Endothelial cell (in vitro differentiated cells): ENCODE results near the gene PI4KB. TPM values are rescaled to one million over a fixed set of nuclear protein-coding genes. Genes with fewer than 3 reads are reported as not detected.
A peak's percentile ranks its signal among the peaks of the same experiment; 100 is the strongest.

Experiments used
- DNase-seq: peaks from one replicate; pipeline ENCODE4 v3.0.0; 2021; ENCODE audit warnings: low spot score
- H3K27ac Mint-ChIP-seq: one replicate; pipeline ENCODE4 v1.8.0; 2021; ENCODE audit warnings: mixed read lengths, inconsistent platforms; ENCODE audit not compliant: unreplicated experiment
- H3K27me3 Mint-ChIP-seq: one replicate; pipeline ENCODE4 v1.8.0; 2021; ENCODE audit warnings: mild to moderate bottlenecking, moderate library complexity, mixed read lengths, inconsistent platforms; ENCODE audit not compliant: unreplicated experiment
- H3K36me3 Mint-ChIP-seq: one replicate; pipeline ENCODE4 v1.8.0; 2021; ENCODE audit warnings: mild to moderate bottlenecking, low read depth, mixed read lengths, inconsistent platforms; ENCODE audit not compliant: unreplicated experiment
- H3K4me1 Mint-ChIP-seq: one replicate; pipeline ENCODE4 v1.8.0; 2021; ENCODE audit warnings: mild to moderate bottlenecking, mixed read lengths, inconsistent platforms; ENCODE audit not compliant: unreplicated experiment
- H3K4me3 Mint-ChIP-seq: one replicate; pipeline ENCODE4 v1.8.0; 2021; ENCODE audit warnings: mild to moderate bottlenecking, mixed read lengths, inconsistent platforms; ENCODE audit not compliant: unreplicated experiment
- H3K9me3 Mint-ChIP-seq: one replicate; pipeline ENCODE4 v1.8.0; 2021; ENCODE audit warnings: mixed read lengths, inconsistent platforms; ENCODE audit not compliant: unreplicated experiment
- total RNA-seq: library from RNA; stranded (reverse); fragmentation: NEBNext Ultra II Directional; extraction: Animal tissue kit (Norgen Biotek cat#: 25700); gene quantifications from one replicate; pipeline ENCODE4 v1.2.1, GENCODE V29; 2021; ENCODE audit not compliant: unreplicated experiment
- TF ChIP-seq, protein P1 (sequence below): fragments of 200-600 bp; sonication (generic); IDR thresholded peaks from one replicate; pipeline ENCODE4 v1.5.0; 2021; ENCODE audit warnings: antibody characterized with exemption; ENCODE audit not compliant: unreplicated experiment

PI4KB gene
- total RNA-seq, 1 donor from 2014 or later, result 50.3 TPM

DNA sequence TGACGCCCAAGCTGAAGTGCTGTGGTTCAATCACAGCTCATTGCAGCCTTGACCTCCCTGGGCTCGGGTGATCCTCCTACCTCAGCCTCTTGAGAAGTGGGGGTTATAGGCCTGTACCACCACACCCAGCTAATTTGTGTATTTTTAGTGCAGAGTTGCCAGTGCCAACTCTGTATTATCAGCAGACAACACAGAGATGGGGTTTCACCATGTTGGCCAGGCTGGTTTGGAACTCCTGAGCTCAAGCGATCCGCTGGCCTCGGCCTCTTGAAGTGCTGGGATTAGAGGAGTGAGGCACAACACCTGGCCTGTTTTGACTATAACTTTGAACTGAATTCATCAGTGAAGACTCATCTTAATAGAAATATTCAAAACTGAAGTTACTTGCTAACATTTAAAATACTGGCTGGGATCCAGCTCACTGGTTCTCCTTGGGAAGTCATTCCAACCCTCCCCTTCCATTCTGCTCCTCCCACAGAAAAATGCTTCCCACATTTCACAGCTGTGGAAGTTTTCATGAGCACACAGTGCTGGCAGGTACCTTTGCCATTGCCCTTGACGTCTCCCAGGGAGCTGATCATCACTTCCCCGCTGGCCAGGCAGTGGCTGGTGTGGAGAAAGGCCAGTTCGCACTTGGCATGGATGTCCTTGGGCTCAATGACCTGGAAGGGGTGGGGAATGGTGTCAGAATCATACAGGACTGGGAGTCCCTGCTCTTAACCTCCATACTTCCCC is 40.6 kb upstream of the PI4KB start:
- no peak overlapping the region for H3K27ac Mint-ChIP-seq
- TF ChIP-seq, protein P1, sequence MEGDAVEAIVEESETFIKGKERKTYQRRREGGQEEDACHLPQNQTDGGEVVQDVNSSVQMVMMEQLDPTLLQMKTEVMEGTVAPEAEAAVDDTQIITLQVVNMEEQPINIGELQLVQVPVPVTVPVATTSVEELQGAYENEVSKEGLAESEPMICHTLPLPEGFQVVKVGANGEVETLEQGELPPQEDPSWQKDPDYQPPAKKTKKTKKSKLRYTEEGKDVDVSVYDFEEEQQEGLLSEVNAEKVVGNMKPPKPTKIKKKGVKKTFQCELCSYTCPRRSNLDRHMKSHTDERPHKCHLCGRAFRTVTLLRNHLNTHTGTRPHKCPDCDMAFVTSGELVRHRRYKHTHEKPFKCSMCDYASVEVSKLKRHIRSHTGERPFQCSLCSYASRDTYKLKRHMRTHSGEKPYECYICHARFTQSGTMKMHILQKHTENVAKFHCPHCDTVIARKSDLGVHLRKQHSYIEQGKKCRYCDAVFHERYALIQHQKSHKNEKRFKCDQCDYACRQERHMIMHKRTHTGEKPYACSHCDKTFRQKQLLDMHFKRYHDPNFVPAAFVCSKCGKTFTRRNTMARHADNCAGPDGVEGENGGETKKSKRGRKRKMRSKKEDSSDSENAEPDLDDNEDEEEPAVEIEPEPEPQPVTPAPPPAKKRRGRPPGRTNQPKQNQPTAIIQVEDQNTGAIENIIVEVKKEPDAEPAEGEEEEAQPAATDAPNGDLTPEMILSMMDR, result no peak
- H3K4me3 Mint-ChIP-seq, result no peak overlapping the region
- no peak for DNase-seq
- H3K36me3 Mint-ChIP-seq, result peaks cover 19% of the 10 kb centered on the region
- H3K4me1 Mint-ChIP-seq, result peaks cover 12% of the 10 kb centered on the region
- peaks cover 13% of the 10 kb centered on the region for H3K27me3 Mint-ChIP-seq
- peaks cover 7% of the 10 kb centered on the region for H3K9me3 Mint-ChIP-seq

DNA sequence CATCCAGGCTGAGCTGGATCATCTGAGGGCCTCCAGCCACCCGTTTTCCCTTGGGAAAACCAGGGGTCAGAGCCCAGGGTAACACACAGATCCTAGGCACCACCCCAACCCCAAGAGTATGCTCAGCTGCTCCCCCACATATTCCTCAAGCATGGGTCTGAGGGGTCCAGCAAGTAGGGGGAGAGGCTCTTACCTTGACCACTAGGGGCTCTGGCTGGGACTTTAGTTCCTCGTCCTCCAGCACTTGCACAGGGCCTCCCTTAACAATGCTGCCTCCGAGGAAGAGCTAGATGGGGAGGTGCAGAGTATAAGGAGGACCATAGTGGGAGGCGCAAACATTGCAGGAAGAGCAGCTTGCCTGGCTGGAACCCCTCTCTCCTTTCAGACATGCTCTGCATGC is 37.8 kb upstream of the PI4KB start:
- DNase-seq, result no peak
- Mint-ChIP-seq H3K4me3 (no peak overlapping the region), H3K27me3 (peaks cover 14% of the 10 kb centered on the region), H3K27ac (no peak overlapping the region), H3K4me1 (peaks cover 3% of the 10 kb centered on the region), H3K36me3 (peaks cover 32% of the 10 kb centered on the region), H3K9me3 (peaks cover 13% of the 10 kb centered on the region)
- TF ChIP-seq, protein P1, result no peak

DNA sequence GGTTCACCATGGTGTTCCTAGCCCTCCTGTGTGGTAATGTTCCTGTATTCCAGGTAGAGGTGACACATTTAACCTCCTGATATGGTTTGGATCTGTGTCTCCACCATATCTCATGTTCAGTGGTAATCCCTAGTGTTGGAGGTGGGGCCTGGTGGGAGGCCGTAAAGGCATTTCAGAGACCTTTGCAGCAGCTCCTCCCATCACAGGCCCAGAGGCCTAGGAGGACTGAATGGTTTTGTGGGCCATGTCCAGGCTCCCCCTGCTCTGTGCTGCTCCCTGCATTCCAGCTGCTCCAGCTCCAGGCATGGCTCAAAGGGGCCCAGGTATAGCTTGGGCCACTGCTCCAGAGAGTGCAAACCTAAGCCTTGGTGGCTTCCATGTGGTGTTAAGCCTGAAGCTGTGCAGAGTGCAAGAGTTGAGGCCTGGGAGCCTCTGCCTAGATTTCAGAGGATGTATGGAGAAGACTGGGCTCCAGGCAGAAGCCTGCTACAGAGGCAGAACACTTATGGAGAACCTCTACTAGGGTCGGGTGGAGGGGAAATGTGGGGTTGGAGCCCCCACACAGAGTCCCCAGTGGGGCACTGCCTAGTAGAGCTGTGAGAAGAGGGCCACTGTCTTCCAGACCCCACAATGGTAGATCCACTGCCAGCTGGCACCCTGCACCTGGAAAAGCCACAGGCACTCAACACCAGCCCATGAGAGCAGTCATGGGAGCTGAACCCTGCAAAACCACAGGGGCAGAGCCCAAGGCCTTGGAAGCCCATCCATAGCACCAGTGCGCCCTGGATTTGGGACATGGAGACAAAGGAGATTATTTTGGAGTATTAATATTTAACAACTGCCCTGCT is 35.3 kb upstream of the PI4KB start:
- Mint-ChIP-seq H3K4me1 (peaks cover 3% of the 10 kb centered on the region), H3K27ac (no peak overlapping the region), H3K4me3 (peak overlapping the region; percentile 53), H3K36me3 (peaks cover 32% of the 10 kb centered on the region), H3K27me3 (peaks cover 15% of the 10 kb centered on the region), H3K9me3 (peaks cover 13% of the 10 kb centered on the region)
- no peak for DNase-seq
- TF ChIP-seq, protein P1, result no peak

DNA sequence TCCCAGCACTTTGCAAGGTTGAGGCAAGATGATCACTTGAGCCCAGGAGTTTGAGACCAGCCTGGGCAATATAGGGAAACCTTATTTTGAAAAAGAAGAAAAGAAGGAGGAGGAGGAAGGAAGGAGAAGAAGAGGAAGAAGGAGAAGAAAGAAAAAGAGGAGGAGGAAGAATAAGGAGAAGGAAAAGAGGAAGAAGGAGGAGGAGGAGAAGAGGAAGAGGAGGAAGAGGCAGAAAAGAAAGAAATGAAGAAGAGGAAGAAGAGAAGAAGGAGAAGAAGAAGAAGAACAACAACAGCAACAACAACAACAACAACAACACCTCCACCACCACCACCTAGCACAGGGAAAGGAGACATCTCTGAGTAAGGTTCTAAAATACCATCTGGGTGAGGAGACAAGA is 34.7 kb upstream of the PI4KB start:
- TF ChIP-seq, protein P1, result no peak
- Mint-ChIP-seq H3K36me3 (peaks cover 32% of the 10 kb centered on the region), H3K27me3 (peaks cover 12% of the 10 kb centered on the region), H3K9me3 (peaks cover 13% of the 10 kb centered on the region), H3K4me3 (peak overlapping the region; percentile 19), H3K4me1 (peaks cover 3% of the 10 kb centered on the region), H3K27ac (peak overlapping the region; percentile 61)
- DNase-seq, result no peak

DNA sequence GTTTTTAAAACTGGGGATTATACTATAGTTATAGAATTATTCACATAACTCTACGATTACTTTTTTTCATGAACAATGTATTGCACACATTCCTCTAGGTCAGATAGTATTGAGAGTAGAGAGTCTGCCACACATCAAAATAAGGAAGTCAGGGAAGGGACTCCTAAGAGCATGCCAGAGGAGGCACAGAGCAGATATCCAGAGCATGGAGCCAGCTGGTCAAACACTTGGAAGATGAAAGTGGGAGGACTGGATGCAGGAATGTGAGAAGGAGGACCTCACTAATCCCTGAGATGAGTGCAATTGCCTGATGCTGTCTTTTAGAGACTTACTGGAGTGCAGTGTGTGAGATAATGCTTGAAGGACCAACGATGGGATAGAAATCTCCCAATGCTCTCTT is 29.5 kb upstream of the PI4KB start:
- H3K27ac Mint-ChIP-seq, result no peak overlapping the region
- H3K36me3 Mint-ChIP-seq, result peaks cover 13% of the 10 kb centered on the region
- DNase-seq, result no peak
- no peak overlapping the region for H3K4me3 Mint-ChIP-seq
- no peaks in the 10 kb centered on the region for H3K4me1 Mint-ChIP-seq
- peaks cover 6% of the 10 kb centered on the region for H3K9me3 Mint-ChIP-seq
- peaks cover 8% of the 10 kb centered on the region for H3K27me3 Mint-ChIP-seq
- TF ChIP-seq, protein P1, result no peak
